NB4 (cell line): ENCODE results near the gene OR6C76.

Source experiments
- DNase-seq: peaks from one replicate; pipeline ENCODE4 v3.0.0; 2010; ENCODE audit warnings: low read depth
- H3K4me3 ChIP-seq: one replicate; pipeline ENCODE4 v1.5.1; 2011; ENCODE audit warnings: mild to moderate bottlenecking, low read depth, low read length, moderate library complexity
- CTCF ChIP-seq: IDR thresholded peaks from one replicate; pipeline ENCODE4 v1.5.1; 2012; ENCODE audit warnings: low read depth, low read length
- MYC ChIP-seq: IDR thresholded peaks from 2 replicates; pipeline ENCODE4 v1.6.1; 2011; ENCODE audit warnings: low read depth, low read length
- POLR2A ChIP-seq: IDR thresholded peaks from 2 replicates; pipeline ENCODE4 v1.6.1; 2011; ENCODE audit warnings: mild to moderate bottlenecking; ENCODE audit not compliant: insufficient read length; ENCODE audit errors: extremely low read depth
- TF ChIP-seq, protein P1 (sequence below): IDR thresholded peaks from 2 replicates; pipeline ENCODE4 v1.6.1; 2011; ENCODE audit warnings: low read depth, low read length

The OR6C76 gene

DNA sequence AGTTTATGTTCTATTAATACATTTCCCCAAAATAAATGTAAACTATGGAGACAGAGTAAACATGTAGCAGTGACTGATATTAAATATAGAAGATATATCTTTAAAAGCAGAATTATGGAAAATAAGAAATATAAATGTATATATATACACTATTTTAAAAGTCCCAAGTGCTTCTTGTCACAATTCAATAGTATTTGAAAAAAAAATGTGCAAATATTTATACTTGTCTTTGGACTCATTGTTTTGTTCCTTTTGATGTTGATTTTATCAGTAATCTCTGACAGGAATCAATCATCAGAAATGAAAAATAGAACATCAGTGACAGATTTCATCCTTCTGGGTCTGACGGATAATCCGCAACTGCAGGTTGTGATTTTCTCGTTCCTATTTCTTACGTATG is at the start of gene OR6C76:
TSS of gene OR6C76 (plus strand) at position 301 of the 400 bp plus-strand sequence. CDS start at position 301, 0 bp downstream.
- no peak for DNase-seq

DNA sequence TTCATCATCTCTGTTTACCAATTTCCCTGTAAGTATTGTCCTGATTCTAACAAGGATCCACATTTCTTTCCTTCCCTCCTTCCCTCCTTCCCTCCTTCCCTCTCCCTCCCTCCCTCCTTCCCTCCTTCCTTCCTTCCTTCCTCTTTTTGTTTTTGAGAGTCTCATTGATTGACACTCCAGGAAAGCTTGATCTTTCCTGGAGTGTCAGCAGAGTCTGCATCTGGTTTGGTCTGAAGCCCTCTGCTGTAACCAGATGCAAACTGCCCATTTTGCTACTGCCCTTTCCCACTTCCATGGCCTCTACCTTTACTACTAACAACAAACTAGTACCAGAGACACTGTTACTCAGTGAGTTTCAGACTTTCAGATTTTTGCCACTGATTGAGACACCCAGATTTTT is 40.2 kb upstream of the OR6C76 start:
- DNase-seq, result no peak
- H3K4me3 ChIP-seq, result no peak overlapping the region
- TF ChIP-seq POLR2A (no peak), CTCF (no peak), MYC (no peak)
- TF ChIP-seq, protein P1, sequence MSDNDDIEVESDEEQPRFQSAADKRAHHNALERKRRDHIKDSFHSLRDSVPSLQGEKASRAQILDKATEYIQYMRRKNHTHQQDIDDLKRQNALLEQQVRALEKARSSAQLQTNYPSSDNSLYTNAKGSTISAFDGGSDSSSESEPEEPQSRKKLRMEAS, result no peak

More for the DNA sequence above, at the start of gene OR6C76:
- TF ChIP-seq MYC (no peak), CTCF (no peak), POLR2A (no peak)
- TF ChIP-seq, protein P1, result no peak
- no peak within 1 kb of the TSS for H3K4me3 ChIP-seq

- no peak overlapping the region for H3K4me3 ChIP-seq
- DNase-seq, result no peak
- TF ChIP-seq CTCF (no peak), POLR2A (no peak), MYC (no peak)
- TF ChIP-seq, protein P1, result no peak
Observed at GRCh38 chr12:55392032-55392795, 33.8 kb upstream of the OR6C76 start.

DNA sequence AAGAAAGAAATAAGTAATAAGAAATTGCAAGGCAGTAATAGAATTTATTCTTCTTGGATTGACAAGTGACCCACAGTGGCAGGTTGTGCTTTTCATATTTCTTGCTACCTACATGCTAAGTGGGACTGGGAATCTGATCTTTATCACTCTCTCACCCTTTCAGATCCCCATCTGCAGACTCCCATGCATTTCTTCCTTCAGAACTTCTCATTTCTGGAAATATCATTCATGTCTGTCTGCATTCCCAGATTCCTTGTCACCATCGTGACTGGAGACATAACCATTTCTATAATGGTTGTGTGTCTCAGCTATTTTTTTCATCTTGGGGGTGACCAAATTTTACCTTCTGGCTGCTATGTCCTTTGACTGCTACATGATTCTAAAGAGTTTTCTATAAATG is 29.7 kb upstream of the OR6C76 start:
- no peak for DNase-seq
- H3K4me3 ChIP-seq, result no peak overlapping the region
- TF ChIP-seq POLR2A (no peak), CTCF (no peak), MYC (no peak)
- TF ChIP-seq, protein P1, result no peak

- H3K4me3 ChIP-seq, result no peak within 1 kb of the TSS
- no peak for DNase-seq
- TF ChIP-seq POLR2A, result no peak
- TF ChIP-seq, protein P1, result no peak
- no peak for TF ChIP-seq CTCF
- no peak for TF ChIP-seq MYC
Observed at GRCh38 chr12:55400229-55400628, 25.8 kb upstream of the OR6C76 start, which contains the start of gene OR6C65. Gene OR6C65 (plus strand): TSS chr12:55400529. CDS start chr12:55400529, 0 bp downstream.
